ENCODE results near the gene PDHX.
"Not testable (repeated sequence)": the region's sequence is repeated elsewhere in the genome, so short reads cannot be mapped to it uniquely, and the experiment has no call there.

PDHX gene

DNA sequence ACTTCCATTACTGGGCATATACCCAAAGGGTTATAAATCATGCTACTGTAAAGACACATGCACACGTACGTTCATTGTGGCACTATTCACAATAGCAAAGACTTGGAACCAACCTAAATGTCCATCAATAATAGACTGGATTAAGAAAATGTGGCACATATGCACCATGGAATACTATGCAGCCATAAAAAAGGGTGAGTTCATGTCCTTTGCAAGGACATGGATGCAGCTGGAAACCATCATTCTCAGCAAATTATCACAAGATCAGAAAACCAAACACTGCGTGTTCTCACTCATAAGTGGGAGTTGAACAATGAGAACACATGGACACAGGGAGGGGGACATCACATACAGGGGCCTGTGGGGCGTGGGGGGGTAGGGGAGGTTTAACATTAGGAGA is 111.6 kb downstream of the PDHX start:
- not testable (repeated sequence) for DNase-seq

- no peak for DNase-seq
Measured at GRCh38 chr11:35029979-35030682, 113.7 kb downstream of the PDHX start.

GRCh38 chr11:35030716-35031213 is 114.3 kb downstream of the PDHX start:
- DNase-seq: no peak

GRCh38 chr11:35031346-35031745 is 114.9 kb downstream of the PDHX start:
- no peak for DNase-seq

GRCh38 chr11:35031867-35032266 is 115.4 kb downstream of the PDHX start:
- DNase-seq: no peak

DNA sequence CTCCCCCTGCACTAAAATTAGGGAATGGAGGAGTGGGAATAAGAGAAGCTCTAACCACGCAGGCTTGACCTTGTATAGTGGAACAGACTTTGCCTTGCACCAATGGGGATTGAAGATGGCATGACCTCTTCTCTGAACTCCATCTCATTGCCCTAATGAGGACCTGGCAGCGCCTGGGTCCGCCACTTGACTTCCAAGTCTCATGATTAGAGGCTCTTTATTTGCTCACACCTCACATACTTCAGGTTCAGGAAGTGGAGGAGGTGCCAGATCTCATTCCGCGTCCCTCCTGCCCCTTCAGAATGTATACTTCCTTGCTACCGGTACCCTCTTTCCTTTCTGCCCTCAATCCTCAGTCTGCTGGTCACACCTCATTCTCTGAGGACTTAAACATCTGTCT is 116.6 kb downstream of the PDHX start:
- DNase-seq: no peak

DNA sequence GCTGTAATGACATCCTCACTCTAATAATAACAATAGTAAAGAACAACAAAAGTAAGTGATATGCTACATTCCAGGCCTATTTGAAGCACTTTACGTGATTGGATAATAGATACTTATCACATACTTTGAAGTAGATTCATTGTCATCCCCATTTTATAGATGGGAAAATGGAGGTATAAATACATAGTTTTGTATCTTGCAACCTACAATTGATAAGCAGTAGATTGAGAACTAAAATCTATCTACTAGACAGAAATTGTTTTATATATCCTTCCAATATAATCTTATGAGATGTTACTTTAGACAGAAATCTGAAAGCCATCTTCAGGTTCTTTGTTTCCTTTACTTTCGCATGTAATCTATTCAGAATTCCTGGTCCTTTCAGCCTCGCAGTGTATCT is 118.0 kb downstream of the PDHX start:
- DNase-seq: no peak

GRCh38 chr11:35035894-35036408 is 119.5 kb downstream of the PDHX start:
- DNase-seq: no peak

GRCh38 chr11:35036639-35037038 is 120.2 kb downstream of the PDHX start:
- DNase-seq: no peak

- no peak for DNase-seq
Measured at GRCh38 chr11:35038211-35038928, 122.0 kb downstream of the PDHX start.

DNA sequence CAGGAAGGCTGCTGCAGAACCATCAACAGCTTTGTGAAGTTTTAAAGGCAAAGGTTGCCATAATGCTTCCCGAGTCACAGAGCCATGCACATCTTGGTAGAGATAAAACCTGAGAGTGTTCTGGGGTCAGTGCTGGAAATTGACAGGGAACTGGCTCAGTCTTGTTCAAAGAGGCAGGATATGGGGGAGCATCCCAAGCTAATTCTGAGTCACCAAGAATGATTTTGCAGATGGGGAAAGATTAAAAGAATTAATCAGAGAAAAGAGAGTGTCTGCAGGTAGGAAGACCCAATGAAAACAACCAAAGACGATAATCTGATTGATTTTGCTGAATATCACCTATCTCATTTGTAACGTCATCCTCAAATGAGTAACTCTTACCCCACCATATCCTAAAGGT is 122.7 kb downstream of the PDHX start:
- no peak for DNase-seq

DNA sequence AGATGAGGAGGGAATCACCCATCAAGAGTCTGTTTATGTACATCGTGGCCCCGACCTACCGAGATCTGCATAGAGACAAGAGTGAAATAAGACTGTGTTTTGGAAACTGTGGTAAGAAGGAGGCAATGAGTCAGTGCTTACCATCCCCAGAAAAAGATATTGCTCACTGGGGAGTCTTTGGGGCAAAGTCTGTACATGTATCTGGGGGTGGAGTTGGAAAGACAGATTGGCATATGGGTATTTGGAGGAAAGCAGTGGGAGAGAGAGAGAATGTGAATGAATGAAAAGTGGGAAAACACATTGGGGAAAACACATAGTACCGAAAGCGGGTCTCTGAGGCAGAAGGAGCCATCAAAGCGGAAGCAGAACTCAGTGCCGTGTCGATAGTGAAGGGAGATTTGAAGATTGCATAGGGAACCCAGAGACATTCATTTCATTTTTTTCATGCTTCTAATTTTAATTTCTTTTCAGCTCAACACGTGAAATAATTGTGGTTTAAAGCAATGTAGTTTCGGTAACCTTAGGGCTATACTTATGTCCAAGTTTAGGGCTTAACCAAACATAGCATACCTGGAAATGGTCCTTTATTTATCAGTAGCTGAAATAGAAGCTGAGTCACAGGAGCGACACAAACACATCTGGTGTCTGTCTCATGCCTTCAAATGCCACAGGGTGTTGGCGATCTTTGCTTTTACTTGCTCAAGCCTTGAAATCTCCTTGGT is 124.0 kb downstream of the PDHX start:
- DNase-seq: no peak

- DNase-seq: no peak
Measured at GRCh38 chr11:35041070-35041554, 124.7 kb downstream of the PDHX start.

GRCh38 chr11:35042224-35042623 is 125.8 kb downstream of the PDHX start:
- DNase-seq: no peak

DNA sequence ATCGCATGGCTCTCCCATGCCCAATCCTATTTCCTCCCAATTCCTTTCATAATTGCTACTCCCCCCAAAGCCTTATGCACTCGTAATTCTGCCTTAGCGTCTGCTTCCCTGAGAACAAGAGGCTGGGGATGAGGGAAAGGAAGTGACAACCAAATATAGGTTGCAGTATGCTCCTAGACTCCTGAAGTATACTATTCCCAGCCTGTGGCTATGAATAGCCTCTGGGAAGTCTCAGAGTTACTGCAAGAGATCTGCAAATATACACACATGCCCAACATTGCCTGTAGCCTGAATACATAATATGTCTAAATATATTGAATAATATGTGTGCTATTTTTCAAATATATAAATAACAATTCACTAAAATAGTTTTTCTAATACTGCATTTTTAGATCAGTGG is 126.5 kb downstream of the PDHX start:
- no peak for DNase-seq

DNA sequence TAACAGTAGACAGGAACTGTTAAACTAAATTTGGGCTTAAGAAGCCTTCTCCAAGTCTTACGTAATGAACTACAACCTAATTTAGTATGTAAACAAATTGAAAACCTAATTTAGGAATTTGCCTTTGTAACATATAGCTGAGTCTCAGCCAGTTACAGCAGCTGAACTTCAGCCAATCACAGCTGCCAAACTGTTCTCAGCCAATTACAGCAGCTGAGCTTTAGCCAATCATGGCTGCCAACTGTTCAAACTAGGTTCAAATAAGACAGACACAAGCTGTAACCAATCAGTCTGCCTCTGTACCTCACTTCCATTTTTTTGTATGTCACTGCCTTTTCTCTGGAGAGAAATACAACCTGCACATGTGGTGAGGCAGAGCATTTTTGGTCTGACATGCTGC is 127.5 kb downstream of the PDHX start:
- DNase-seq: no peak

DNA sequence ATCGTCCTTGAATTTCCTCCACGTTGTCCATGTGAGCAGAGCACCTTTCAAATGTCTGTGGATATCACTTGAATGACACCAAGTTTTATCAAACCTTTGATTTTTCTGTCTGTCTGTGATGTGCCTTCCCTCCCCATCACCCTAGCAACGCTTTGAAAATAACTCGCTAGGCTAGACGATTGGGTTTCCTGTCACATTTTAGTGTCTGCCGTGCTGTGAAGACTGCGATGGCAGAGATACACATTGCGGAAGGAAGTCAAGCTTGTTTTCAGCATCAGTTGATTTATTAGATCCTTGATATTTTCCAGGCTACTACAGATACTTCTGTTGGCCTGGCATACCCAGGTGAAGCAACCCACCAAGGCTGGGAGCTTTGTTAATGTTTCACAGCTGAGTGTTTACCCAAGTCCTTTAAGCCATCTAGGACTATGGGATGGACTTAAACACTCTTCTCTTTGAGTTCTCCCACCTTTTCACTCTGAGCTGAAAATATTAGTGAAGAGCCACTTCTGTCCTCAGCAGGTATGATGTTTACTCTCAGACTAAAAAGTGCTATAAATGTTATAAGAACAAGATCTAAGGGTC is 128.9 kb downstream of the PDHX start:
- no peak for DNase-seq

Data from NCI-H1092 (cell line).